ENCODE measurements around the gene PTGR2.

GRCh38 chr14:73877790-73878189 lies 26.2 kb downstream of the PTGR2 start:
- TF ChIP-seq CTCF (conservative IDR thresholded peaks at IDR 0.05): no peak
- TF ChIP-seq EZH2 (IDR thresholded peaks at IDR 0.05; ENCODE audit: low read depth): no peak
